ENCODE results near the gene ISG20.

DNA sequence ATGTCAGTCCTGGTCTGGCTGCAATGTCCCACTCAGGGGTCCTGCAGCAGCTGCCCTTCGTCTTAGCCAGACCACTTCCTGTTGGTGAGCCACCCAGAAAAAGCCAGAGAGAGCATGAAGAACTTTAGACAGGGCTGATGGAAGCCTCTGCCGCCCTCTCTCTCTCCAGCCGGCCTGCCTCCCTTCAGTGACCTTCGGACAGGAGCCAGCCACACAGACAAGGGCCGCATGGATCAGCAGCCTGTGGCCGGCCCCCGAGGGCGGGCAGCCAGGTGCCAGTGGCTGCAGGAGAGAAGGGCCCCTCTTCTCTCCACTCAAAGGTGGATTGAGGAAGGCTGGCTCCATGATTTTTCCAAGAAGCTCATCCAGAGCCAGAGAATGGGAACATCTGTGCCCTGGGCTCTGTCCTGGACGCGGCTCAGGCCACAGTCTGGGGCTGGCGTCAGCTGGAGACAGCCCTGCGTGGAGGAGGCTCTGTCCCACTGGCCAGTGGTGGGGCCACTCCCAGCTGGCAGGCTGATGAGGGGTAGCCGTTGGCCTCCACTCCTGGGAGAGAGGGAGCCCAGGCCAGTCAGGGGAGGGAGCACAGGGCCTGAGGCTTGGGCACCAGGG is 42.9 kb downstream of the ISG20 start:
- TF ChIP-seq, protein P1, sequence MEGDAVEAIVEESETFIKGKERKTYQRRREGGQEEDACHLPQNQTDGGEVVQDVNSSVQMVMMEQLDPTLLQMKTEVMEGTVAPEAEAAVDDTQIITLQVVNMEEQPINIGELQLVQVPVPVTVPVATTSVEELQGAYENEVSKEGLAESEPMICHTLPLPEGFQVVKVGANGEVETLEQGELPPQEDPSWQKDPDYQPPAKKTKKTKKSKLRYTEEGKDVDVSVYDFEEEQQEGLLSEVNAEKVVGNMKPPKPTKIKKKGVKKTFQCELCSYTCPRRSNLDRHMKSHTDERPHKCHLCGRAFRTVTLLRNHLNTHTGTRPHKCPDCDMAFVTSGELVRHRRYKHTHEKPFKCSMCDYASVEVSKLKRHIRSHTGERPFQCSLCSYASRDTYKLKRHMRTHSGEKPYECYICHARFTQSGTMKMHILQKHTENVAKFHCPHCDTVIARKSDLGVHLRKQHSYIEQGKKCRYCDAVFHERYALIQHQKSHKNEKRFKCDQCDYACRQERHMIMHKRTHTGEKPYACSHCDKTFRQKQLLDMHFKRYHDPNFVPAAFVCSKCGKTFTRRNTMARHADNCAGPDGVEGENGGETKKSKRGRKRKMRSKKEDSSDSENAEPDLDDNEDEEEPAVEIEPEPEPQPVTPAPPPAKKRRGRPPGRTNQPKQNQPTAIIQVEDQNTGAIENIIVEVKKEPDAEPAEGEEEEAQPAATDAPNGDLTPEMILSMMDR (IDR thresholded peaks at IDR 0.05), result no peak
- no peak for TF ChIP-seq POLR2A (IDR thresholded peaks at IDR 0.05)
